ENCODE measurements around the gene RABGGTA.
A peak's percentile ranks its signal among the peaks of the same experiment; 100 is the strongest.

Gene RABGGTA

DNA sequence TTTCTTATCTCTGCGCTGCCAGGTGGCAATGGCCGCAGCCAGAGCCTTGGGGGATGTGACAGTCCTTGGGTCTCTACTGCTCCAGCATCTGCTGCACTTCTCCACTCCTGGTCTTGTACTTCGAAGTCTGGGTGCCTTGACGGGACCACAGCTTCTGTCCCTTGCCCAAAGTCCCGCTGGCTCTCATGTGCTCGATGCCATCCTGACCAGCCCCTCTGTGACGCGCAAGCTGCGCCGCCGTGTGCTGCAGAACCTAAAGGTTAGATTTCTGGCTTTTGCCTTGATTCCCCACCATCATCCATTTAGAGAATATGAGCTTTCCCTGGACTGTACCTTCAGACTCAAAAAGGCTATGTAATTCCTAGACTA lies 32.6 kb upstream of the RABGGTA start:
- DNase-seq, result no peak

DNA sequence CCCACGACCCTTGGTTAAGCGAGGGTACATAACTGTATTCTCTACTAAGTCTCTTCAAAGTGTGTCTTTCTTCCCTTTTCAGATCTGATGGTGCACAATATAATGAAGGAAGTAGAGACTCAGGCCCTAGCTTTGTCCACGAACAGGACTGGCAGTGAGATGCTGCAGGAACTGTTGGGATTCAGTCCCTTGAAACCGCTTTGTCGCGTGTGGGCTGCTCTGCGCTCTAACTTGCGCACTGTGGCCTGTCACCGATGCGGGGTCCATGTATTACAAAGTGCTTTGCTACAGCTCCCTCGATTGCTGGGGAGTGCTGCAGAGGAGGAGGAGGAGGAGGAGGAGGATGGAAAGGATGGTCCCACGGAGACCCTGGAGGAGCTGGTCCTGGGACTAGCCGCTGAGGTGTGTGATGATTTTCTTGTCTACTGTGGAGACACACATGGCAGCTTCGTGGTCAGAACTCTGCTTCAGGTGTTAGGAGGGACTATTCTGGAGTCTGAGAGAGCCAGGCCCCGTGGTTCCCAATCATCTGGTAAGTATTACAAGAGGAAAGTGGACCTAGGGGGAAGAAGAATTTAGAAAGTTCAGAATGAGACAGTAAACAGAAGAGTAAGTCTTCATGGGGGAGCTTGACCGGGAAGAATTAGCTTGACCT lies 29.1 kb upstream of the RABGGTA start:
- DNase-seq, result no peak

DNA sequence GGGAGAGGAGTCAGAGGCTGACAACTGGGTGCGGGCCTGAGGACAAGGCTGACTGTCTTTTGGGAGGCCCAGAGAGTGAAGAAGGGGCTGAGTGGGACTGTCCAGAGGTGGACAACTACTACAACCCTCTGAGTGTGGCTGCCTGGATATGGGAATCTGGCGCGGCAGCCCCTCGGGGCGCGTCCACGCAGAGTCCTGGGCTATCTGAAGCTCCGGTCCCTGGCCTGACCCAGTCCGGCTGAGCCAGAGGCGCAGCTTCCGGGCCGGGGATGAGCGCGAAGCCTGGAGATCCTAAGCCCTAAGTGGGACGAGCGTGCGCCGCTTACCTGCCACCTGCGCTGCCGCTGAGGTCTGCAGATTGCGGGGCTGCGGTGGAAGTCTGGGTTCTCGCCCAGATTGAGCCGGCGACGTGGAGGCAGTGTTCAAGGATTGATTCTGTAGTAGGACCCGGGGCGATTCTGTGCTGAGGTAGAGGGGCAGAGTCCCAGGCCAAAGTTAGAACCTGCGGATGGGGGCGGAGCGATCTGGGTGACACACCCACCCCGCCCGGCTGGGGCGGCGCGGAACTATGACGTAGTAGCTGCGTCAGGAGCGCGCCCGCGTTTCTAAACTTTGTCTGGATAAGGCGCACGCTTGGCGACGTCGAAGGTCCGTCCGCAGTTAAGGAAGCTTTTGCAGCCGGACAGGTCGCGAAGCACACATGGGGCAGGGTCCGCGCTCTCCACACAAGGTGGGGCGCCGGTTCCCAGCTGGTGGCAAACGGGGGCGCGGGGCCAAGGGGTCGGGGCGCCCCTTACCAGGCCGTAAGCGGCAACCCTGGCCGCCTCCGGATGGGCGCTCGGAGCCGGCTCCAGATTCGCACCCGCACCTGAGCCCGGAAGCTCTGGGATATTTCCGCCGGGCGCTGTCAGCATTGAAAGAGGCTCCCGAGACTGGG lies 28.1 kb upstream of the RABGGTA start, which contains the start of the genes DHRS1 and NOP9:
TSS of gene DHRS1 (minus strand) at position 526 of the 937 bp plus-strand sequence. CDS start 674 bp downstream, outside the sequence.
TSS of gene NOP9 (plus strand) at position 596 of the 937 bp plus-strand sequence. CDS start at position 701, 105 bp downstream.
- peak; percentile 47 for DNase-seq

DNA sequence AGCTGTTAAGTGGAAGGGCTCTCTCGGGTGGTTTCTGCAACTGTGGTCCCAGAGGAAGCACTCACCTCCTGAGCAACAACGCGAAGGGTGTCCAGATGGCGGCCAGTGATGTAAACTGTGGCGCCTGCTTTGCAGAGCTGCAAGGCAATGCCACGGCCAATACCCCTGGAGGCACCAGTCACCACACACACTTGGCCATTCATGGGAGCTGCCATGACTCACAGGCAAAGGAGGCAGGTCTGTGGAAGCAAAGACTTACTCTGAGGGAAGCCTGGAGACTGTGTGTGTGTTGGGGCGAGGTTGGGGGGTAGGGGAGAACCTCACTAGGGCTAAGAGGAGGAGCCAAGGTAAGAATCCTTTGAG lies 27.5 kb upstream of the RABGGTA start:
- no peak for DNase-seq

DNA sequence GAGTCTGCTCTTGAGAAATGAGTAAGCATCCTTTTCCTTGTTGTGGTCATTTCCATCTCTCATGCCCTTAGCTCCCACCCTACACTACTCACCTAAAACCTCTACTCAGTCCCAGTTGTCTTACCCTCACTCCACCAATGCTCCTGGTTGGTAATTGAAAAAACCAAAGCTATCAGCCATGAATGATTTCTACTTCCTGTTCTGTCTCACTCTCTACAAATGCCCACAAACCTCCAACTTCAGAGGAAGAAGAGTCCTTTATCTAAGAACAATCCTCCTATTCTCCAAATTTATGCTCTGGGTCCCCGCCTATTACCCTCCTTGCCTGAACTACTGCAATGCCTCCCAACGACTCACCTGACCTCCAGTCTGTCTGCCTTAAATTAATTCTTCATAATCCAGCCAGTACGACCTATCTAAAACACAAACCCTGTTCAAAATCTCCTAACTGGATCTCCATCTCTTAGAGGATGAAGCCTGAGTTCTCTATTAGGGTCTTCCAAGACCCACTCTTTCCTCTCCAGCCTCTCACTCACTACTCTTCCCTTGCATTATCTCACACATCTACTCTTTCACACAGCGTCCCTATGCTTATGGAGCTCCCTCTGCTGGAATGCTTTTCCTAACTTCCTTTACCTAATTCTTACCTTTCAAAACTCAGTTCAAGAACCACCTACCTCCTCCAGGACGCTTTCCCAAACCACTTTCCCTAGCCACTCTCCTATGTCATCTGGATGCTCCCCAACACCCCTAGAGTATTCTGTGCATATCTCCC lies 26.0 kb upstream of the RABGGTA start:
- no peak for DNase-seq

DNA sequence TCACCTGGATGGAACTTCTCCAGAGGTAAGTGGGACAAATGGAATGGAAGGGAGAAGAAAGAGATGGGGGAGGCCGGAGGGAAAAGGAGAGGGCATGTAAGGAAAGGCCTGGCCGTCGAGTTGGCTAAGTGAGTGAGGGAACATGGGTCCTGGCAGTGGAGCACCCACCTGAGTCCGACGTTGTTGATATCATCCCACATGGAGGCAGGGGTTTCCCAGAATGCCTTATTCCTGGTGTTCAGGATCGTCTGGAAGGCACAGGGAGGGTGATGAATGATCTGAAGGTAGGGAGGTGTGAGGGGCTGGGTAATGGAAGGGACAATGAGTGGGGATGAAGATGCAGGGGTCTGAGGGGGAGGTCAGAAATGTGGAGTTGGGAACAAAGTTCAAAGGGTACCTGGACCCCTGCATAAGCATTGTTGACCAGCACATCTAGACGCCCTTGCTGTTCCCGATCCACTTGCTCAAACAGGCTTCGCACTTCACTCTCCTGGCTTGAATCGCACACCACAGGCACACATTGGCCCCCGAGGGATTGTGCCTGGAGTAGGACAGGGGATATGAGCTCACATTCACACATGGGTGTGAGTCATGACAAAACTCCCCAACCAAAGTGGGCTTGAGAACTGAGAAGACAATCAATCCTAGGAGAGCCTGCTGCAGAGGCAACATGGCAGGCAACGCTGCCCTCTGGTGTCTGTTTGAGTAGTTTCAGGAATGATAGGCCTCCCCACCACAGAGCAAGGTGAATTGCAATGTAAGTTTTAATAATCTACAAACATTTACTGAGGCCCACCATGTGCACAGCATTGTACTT lies 25.2 kb upstream of the RABGGTA start:
- DNase-seq, result peak; percentile 22

DNA sequence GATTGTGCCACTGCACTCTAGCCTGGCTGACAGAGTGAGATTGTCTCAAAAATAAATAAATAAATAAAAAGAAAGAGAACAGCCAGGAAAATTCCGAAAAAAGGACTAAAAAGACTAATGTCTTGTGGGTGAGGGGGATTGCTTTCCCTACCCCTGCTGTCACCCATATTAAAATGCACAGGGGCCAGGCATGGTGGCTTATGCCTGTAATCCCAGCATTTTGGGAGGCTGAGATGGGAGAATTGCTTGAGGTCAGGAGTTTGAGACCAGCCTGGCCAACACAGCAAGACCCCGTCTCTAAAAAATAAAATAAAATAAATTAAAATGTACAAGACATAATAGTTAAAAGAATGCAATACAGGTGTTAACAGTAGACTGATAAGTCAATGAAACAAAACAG lies 22.1 kb upstream of the RABGGTA start:
- no peak for DNase-seq

DNA sequence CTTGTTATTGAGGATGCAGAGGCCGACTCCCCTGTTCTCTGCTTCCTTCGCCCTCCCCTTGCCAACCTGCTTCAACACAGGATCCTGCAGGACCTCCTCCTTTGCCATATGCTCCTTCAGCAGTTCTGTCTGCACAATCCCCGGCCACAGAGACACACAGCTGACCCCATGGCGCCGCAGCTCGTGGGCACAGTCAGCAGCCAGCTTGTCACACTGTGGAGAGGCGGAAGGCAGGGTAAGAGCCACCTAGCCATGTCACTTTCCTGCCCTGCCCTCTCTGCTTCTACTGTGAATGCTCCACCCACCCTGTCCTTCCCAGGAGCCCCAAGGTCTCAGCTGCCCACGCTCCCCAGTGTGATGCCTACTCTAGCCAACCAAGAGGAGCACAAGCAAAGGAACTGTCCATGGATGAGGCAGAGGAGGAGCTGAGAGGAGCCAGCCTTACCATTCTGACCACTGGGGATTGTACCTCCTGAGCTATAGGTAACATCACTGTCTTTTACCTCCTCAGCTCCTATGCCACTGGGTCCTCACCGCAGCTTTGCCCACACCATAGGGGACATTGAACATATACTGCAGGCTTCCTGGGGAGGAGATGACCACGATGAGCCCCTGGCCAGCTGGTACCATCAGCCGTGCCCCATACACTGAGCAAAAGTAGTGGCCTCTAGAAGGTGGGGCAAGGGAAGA lies 20.9 kb upstream of the RABGGTA start:
- no peak for DNase-seq

DNA sequence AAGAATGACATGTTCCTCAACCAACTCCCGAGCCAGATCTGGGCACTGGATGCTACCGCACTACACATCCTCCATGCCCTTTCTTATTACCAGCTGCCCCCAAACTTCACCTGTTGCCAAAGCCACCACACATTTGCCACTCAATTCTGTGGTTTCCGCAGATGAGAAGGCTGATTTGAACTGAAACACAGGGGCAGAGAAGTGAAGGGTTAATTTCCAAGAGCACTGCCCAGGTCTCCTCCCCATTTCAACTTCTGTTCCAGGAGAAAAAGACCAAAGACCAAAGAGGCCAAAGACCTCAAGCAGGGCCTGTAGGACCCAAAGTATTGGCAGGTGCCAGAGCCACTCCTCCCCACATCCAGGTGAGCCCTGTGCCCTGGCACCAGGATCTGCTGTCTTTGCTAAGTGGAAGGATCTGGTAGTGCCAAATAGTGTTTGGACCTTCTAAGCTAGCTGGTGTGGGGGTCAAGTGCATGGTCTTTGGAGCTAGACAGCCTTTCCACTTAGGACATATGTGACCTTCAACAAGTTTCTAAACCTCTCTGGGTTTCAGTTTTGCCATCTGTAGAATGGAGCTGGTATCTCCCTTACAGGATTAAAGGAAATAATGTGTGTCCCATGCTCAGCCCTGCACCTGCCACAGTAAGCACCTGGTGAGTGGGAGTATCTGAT lies 20.2 kb upstream of the RABGGTA start:
- DNase-seq, result no peak

DNA sequence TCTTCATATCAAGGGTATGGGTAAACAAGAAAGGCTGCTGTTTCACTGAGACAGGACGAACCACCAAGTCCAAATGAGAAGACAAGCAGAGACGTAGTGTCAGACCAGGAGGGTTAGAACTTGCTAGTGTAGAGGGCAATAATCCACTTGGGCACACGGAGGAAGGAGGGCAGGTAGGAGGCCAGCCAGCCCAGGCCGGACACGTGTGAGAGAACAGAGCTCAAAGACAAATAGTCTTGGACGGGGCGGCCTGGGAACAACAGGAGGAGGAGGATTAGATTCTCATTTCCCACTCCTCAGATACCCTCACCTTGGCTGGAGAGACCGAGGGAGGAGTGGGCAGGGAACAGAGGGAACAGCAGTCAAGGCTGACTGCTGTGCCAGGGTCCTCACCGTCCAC lies 19.3 kb upstream of the RABGGTA start:
- no peak for DNase-seq

DNA sequence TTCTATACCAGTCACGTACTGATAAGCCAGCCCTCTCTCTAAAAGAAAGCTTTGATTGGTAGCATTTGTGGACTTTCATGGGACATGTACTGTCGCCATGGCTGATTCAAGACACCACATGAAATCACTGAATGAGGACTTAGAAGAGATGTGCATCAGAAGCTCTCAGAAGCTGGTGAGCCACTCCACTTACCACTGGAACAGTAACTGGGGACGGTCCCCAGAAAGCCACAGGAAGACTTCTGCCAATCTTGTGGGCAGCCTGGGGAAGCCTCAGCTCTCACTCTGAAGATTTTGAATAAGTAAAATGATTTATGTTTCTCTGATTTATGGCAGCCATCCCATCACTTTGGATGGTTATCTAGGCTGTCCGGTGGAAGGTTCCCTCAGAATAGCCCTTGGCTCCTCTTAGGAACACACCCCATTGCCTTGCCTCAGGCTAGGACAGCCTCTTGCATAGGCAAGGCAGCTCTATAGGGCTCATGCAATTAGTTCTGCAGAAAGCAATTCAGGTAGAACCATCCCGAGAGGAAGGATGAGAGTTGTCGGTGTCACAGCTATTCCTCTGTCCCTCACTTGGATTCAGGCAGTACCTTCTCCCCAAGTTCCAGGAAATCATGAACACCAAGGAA lies 18.4 kb upstream of the RABGGTA start:
- DNase-seq, result no peak

DNA sequence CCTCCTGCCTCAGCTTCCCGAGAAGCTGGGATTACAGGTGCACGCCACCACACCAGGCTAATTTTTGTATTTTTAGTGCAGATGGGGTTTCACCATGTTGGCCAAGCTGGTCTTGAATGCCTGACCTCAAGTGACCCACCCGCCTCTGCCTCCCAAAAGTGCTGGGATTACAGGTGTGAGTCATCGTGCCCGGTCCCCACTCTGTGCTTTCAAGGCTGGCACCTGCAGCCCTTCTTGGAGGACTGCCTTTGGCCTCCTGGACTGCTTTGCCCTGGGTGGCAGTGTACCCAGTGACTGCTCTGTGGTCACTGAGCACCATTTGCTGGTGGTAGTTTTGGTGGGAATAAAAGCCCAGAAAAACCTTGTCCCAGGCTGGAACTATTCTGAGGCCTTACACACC lies 15.6 kb upstream of the RABGGTA start:
- no peak for DNase-seq

DNA sequence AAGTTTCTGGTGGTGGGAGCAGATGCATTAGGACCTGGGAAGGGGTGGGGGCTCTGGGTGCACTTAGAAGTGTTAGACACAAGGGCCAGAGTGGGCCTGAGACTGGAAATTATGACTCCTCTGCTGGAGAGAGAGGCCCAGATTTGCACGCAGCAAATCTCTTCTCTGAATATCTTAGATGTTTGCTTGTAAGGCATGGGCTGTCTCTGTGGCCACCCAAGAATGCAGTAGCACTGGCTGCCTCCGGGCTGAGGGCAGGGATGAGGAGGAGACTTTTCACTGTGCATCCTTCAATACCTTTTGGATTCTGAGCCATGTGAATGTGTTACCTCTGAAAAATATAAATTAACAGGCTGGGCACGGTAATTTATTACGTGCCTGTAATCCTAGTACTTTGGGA lies 14.0 kb upstream of the RABGGTA start:
- DNase-seq, result no peak

DNA sequence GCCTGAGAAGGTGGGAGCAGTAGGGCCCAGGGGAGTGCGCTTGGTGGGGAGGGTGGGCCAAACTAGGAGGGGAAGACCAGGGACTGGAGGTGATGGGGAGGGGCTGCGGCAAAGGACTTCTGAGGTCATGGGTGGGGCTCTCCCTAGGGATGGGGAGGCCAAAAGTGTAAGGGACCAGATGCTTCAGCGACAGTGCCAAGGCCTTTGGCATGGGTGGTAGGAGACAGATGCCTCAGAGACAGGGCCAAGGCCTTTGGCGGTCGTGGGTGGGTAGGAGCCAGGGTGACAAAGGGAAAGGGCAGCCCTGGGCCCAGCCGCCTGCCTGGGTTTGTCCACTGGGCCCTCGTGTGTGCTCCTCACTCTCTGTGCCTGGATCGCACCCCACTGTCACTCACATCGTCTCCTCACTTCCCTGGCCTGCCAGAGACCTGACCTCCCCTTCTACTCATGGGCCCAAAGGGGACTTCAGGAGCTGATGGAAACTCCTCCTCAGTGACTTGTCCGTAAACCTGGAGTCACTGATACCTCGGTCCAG lies 13.2 kb upstream of the RABGGTA start:
- no peak for DNase-seq

DNA sequence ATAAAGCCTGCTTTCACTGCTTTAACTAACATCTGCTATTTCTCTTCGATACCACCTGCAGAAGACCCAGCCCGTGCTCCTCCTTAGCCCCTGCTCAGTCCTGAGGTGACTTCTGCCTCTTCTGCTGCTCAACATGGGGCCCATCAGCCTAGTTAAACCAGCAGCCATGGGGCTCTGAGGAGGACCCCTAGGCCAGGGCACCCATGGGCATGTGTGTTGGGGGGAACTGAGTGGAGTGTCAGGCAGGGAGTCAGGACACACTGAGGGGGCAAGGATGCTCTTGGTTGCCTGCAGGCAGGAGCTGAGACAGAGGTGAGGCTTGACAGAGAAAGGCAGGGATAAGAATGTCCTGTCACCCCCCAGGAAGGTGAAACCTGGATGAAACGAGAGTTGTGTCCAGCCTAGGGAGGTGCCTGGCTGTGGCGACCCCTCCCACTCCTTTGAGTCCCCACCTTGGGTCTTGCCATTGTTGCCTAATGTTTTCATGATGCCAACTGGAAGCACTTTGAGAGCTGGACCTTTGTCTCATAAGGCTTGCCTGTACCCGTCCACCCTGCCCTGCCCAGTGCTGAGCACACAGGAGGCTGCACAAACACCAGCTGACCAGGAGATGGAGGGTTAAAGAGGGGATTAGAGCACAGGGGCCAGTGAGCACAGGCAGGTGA lies 12.5 kb upstream of the RABGGTA start:
- DNase-seq, result no peak

DNA sequence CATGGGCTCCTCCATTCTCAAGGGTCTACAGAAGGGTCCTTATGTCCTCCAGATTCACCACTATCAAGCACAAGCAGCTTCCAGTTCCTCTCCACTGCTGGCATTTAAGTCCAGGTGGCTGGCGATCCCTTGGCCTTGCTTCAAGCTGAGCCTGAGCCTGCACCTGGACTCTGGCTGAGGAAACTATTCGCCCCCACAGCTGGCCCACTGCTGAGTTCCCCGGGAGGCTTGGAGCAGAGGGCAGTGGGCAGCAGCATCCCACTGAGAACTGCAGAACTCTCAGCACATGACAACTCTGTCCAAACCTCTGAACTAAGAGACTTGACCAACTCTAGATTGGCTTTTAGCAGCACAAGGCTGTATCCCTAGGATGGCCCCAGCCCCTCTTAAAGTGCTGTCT lies 11.3 kb upstream of the RABGGTA start:
- DNase-seq, result no peak

DNA sequence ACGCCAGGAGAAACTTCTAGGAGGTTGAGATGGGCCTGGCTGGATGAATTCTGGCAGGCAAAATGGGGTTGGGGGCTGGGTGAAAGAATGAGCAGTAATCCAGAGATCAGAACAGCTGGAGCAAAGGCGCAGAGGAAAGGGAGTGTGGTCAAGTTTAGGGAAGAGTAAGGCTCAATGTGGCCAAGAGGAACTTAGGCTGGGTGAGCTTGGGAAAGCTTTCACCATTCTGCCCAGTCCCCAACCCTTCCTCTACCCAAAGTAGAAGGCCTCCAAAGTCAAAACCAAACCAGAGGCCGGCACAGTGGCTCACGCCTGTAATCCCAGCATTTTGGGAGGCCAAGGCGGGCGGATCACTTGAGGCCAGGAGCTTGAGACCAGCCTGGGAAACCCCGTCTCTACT lies 10.2 kb upstream of the RABGGTA start:
- no peak for DNase-seq

DNA sequence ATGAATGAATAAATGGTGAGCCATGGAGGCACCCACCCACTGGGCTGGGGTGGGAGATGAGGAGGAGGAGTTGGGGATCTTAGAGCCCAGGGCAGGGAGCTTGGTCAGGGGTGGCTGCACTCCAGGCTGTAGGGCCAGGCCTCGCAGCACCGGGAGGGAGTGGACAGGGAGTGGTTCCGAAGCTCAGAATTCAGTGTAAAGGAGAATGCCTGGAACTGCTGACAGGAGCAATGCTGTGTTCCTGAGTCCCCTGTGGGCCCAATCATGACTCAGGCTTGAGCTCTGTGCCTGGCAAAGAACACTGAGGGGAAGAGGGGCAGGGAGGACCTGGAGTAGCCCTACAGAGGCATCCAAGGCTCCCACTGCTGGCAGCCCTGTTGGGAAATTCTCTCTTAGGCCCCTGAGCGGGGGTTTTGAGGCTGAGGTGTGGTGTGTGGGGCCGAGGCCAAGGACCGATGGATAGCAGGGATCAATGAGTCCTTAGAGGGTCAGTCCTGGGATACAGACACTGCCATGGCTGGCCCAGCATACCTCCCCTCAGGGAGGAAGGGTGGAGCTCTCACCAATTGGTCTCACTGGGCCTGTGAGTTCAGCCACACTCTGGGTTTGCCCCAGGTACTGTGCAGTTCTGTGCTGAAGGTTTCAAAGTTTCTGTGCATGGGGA lies 9.5 kb upstream of the RABGGTA start:
- DNase-seq, result no peak
